Activated CD8-positive, alpha-beta memory T cell treated with anti-CD3 and anti-CD28 coated beads for 24 hours (primary cell): ENCODE measurements around the gene JDP2.

Source experiments
- DNase-seq: peaks from one replicate; pipeline ENCODE4 v3.0.0-alpha.2; 2020

The JDP2 gene

GRCh38 chr14:75438486-75439080 is 10.8 kb downstream of the JDP2 start:
- no peak for DNase-seq

GRCh38 chr14:75439989-75440388 is 12.2 kb downstream of the JDP2 start:
- DNase-seq = no peak

- DNase-seq = no peak
These were observed 13.1 kb downstream of the JDP2 start for GRCh38 chr14:75440733-75441477.

DNA sequence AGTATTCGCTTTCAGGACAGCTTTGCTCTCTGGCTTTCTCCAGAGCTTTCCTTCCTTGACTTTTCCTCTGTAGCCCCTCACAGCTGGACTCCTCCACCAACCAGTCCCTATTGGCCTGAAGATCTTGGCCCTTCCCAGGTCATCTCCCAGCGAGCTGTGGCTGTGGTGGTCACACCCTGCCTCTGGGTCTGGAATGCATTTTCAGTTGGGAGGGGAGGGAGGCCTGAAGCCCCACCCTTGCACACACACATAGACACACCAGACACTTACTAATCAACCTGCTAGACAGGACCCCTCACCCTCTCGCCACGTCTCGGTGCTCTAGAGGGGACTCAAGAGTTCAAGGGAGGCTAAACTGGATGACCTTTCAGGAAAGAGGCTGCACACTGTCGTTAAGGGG is 13.9 kb downstream of the JDP2 start:
- DNase-seq = no peak

GRCh38 chr14:75442166-75442565 is 14.3 kb downstream of the JDP2 start:
- no peak for DNase-seq

- no peak for DNase-seq
These were observed 14.8 kb downstream of the JDP2 start for GRCh38 chr14:75442642-75443041.

- DNase-seq = no peak
These were observed 15.6 kb downstream of the JDP2 start for GRCh38 chr14:75443203-75443969.

DNA sequence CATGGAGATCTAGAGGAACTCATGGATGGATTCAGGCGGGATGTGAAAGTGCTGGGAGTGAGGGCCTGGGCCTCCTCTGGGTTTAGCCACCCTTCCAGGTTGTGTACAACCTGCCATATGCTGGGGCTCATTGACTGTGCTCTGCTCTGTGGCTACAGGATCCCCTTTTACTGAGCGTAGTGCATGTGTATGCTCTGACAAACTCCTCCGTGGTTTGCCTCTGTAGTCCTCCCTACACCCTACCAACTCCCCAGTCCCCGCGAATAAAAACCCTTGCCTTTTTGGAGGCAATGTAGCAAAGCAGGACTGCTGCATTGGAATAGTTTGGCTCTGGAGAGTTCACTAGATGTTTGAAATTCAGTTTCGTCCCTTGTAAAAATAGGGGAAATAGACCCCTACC is 17.4 kb downstream of the JDP2 start:
- DNase-seq = no peak

DNA sequence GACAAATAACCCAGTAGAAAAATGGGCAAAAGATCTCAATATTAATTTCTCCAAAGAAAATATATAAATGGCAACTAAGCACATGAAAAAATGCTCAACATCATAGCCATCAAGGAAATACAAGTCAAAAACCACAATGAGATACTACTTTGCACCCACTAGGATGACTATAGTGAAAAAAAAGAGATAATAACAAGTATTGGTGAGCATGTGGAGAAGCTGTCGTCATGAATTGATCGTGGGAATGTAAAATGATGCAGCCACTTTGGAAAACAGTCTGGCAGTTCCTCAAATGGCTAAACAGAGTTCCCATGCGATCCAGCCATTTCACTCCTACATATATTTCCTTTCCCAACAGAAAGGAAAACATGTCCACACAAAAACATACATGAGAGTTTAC is 18.1 kb downstream of the JDP2 start:
- no peak for DNase-seq

DNA sequence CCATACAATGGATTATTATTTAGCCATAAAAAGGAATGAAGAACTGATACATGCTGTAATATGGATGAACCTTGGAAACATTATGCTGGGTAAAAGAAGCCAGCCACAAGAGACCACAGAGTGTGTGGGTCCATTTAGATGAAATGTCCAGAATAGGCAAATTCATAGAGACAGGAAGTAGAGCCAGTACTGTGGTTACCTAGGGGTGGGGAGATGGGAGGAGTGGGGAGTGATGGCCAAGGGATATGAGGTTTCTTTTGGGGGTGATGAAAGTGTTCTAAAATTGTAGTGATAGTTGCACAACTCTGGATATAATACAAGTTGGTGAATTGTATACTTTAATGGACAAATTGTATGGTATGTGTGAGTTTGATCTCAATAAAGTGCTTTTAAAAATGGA is 18.6 kb downstream of the JDP2 start:
- DNase-seq = no peak

- DNase-seq = no peak
These were observed 20.4 kb downstream of the JDP2 start for GRCh38 chr14:75448209-75448608.

- no peak for DNase-seq
These were observed 21.2 kb downstream of the JDP2 start for GRCh38 chr14:75449036-75449435.

- DNase-seq = no peak
These were observed 21.9 kb downstream of the JDP2 start for GRCh38 chr14:75449696-75450095.

- no peak for DNase-seq
These were observed 22.8 kb downstream of the JDP2 start for GRCh38 chr14:75450381-75451276.

GRCh38 chr14:75452324-75452723 is 24.5 kb downstream of the JDP2 start:
- no peak for DNase-seq

- DNase-seq = no peak
These were observed 25.3 kb downstream of the JDP2 start for GRCh38 chr14:75452900-75453816.

DNA sequence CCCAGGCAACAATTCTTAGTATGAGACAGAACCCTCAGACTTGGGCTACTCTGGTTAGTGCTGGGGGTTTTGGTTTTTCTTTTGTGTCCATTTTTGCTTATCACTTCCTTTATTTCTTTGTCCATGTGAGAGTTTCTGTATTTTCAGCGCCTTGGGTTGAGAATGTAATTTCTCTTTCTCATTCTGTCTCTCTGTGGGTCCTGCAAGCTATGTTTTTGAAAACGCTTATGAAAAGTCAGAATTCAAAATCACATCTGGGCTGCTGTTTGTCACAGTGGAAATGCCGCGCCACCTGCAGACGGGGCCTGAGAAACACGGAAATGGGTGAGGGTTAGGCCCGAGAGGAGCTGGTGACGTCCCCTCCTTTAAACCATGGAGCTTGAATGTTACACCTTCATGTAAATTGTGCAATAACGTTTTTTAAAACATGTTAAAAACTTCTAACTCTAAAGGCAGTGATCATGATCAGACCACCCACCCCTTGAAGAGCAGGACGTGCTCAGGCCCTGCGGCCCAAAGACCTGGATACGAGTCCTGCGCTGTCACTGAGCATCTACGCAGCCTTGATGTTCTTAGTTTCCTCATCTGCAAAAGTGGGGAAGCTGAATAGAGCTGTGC is 26.1 kb downstream of the JDP2 start:
- no peak for DNase-seq

DNA sequence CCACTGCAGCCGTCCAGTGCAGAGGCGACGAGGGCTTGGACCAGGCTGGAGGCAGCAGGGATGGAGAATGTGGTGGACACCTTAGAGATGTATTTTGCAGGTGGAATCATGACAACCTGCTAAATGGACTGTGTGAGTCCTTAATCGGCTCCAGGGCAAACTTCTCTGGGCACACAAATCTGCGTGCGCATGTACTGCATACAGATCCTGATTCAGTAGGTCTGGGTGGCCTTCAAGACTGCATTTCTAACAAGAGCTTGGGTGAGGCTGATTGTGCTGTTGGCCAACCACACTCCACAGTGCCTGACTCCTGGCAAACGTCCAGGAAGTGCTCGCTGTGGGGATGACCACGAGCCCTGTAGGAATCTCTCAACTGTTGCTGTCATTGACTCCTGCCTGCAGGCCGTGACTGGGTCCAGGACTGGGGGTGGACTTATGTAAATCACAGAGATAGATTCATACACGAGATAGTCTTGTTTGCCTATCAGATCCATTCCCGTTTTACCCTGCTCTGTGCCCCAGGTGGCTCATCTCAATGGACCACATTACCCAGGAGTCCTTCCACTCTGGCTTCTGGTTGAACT is 27.2 kb downstream of the JDP2 start:
- DNase-seq = no peak

DNA sequence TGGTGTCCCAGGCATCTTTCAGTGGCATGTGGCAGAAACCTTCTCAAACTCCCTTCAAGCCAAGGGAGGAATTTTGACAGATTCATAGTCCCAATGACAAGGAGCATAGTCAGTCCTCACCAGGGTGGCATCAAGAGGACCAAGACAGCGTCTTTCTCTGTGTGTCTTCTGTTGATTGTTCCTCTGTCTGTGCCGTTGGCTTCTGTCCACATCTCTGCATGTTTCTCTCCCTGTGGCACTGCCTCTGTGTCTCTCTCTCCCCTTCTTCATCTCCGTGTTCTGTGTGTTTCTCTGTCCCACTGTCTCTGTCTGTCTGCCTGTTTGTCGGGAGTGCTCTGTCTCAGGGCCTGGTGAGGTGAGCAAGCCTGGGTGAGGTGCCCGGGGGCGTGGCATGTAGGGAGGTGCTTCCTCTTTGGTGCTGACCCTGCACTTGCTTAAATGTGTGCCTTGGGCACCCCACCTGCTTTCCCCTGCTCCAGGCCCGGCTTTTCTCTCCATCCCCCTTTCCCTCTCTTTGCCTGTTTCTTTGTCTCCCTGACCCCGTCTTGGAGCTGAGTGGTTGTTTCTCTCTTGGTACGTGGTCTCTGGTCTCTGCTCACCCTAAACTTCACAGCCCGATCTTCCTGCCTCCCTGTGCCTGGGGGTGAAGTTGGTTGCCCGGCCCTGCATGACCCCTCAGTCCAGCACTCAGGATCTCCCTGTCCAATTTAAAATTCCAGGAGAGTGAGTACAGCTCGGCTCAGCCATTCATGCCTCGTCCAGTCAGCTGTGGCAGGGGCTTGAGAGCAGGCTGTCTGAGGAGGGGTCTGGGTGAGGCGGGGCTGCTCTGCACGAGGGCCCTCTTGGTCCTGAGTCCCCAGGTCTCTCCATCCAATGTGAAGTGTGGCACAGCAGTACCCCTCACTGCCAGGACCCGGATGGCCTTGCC is 28.5 kb downstream of the JDP2 start:
- DNase-seq = no peak

- no peak for DNase-seq
These were observed 29.1 kb downstream of the JDP2 start for GRCh38 chr14:75456997-75457335.
